ENCODE measurements around the gene TPSG1.
"Not testable (repeated sequence)": the region's sequence is repeated elsewhere in the genome, so short reads cannot be mapped to it uniquely, and the experiment has no call there.

TPSG1 gene

GRCh38 chr16:1192384-1193073 lies 32.5 kb downstream of the TPSG1 start:
- no peaks in the 10 kb centered on the region for H3K79me2 ChIP-seq (ENCODE audit: control insufficient read depth, insufficient read depth, low read length, unreplicated experiment)
- no peak overlapping the region for H3K4me3 ChIP-seq (ENCODE audit: low read depth, low read length)
- no peak overlapping the region for H2AFZ ChIP-seq (ENCODE audit: low read length, unreplicated experiment)
- no peaks in the 10 kb centered on the region for H3K36me3 ChIP-seq (ENCODE audit: insufficient read depth, low read length)
- H3K27ac ChIP-seq (ENCODE audit: low read depth, low read length), result no peak overlapping the region
- peaks cover 2% of the 10 kb centered on the region; the same call in 1 of the 2 replicates for H3K27me3 ChIP-seq (ENCODE audit: insufficient read depth, low read length)
- no peaks in the 10 kb centered on the region for H3K4me1 ChIP-seq (ENCODE audit: control insufficient read depth, insufficient read depth, low read length, unreplicated experiment)

GRCh38 chr16:1190789-1191188 lies 34.3 kb downstream of the TPSG1 start:
- not testable (repeated sequence) for H3K79me2 ChIP-seq (ENCODE audit: control insufficient read depth, insufficient read depth, low read length, unreplicated experiment); H2AFZ ChIP-seq (ENCODE audit: low read length, unreplicated experiment); H3K27ac ChIP-seq (ENCODE audit: low read depth, low read length); H3K4me3 ChIP-seq (ENCODE audit: low read depth, low read length); H3K36me3 ChIP-seq (ENCODE audit: insufficient read depth, low read length); H3K27me3 ChIP-seq (ENCODE audit: insufficient read depth, low read length); H3K4me1 ChIP-seq (ENCODE audit: control insufficient read depth, insufficient read depth, low read length, unreplicated experiment)

GRCh38 chr16:1189455-1189854 lies 35.6 kb downstream of the TPSG1 start:
- H2AFZ ChIP-seq (ENCODE audit: low read length, unreplicated experiment), result no peak overlapping the region
- no peaks in the 10 kb centered on the region for H3K79me2 ChIP-seq (ENCODE audit: control insufficient read depth, insufficient read depth, low read length, unreplicated experiment)
- H3K27ac ChIP-seq (ENCODE audit: low read depth, low read length), result no peak overlapping the region
- no peak overlapping the region for H3K4me3 ChIP-seq (ENCODE audit: low read depth, low read length)
- no peaks in the 10 kb centered on the region for H3K36me3 ChIP-seq (ENCODE audit: insufficient read depth, low read length)
- H3K27me3 ChIP-seq (ENCODE audit: insufficient read depth, low read length), result peaks cover 5% of the 10 kb centered on the region; the same call in 1 of the 2 replicates
- no peaks in the 10 kb centered on the region for H3K4me1 ChIP-seq (ENCODE audit: control insufficient read depth, insufficient read depth, low read length, unreplicated experiment)

GRCh38 chr16:1188432-1189189 lies 36.5 kb downstream of the TPSG1 start:
- peaks cover 5% of the 10 kb centered on the region; the same call in 1 of the 2 replicates for H3K27me3 ChIP-seq (ENCODE audit: insufficient read depth, low read length)
- H2AFZ ChIP-seq (ENCODE audit: low read length, unreplicated experiment), result no peak overlapping the region
- H3K4me1 ChIP-seq (ENCODE audit: control insufficient read depth, insufficient read depth, low read length, unreplicated experiment), result peaks cover 3% of the 10 kb centered on the region
- H3K36me3 ChIP-seq (ENCODE audit: insufficient read depth, low read length), result no peaks in the 10 kb centered on the region
- H3K27ac ChIP-seq (ENCODE audit: low read depth, low read length), result no peak overlapping the region
- H3K4me3 ChIP-seq (ENCODE audit: low read depth, low read length), result no peak overlapping the region
- H3K79me2 ChIP-seq (ENCODE audit: control insufficient read depth, insufficient read depth, low read length, unreplicated experiment), result no peaks in the 10 kb centered on the region

GRCh38 chr16:1185460-1186207 lies 39.4 kb downstream of the TPSG1 start:
- not testable (repeated sequence) for H3K79me2 ChIP-seq (ENCODE audit: control insufficient read depth, insufficient read depth, low read length, unreplicated experiment); H3K27ac ChIP-seq (ENCODE audit: low read depth, low read length); H2AFZ ChIP-seq (ENCODE audit: low read length, unreplicated experiment); H3K36me3 ChIP-seq (ENCODE audit: insufficient read depth, low read length); H3K27me3 ChIP-seq (ENCODE audit: insufficient read depth, low read length); H3K4me3 ChIP-seq (ENCODE audit: low read depth, low read length)
- H3K4me1 ChIP-seq (ENCODE audit: control insufficient read depth, insufficient read depth, low read length, unreplicated experiment), result peaks cover 22% of the 10 kb centered on the region

- Histone ChIP-seq H3K27me3 (ENCODE audit: insufficient read depth, low read length) (peaks cover 5% of the 10 kb centered on the region; the same call in 1 of the 2 replicates), H3K4me1 (ENCODE audit: control insufficient read depth, insufficient read depth, low read length, unreplicated experiment) (peaks cover 22% of the 10 kb centered on the region), H3K36me3 (ENCODE audit: insufficient read depth, low read length) (no peaks in the 10 kb centered on the region), H3K27ac (ENCODE audit: low read depth, low read length) (no peak overlapping the region), H3K4me3 (ENCODE audit: low read depth, low read length) (no peak overlapping the region), H2AFZ (ENCODE audit: low read length, unreplicated experiment) (no peak overlapping the region), H3K79me2 (ENCODE audit: control insufficient read depth, insufficient read depth, low read length, unreplicated experiment) (no peaks in the 10 kb centered on the region)
Observed at GRCh38 chr16:1184980-1185379, 40.1 kb downstream of the TPSG1 start.

GRCh38 chr16:1184156-1184868 lies 40.8 kb downstream of the TPSG1 start:
- Histone ChIP-seq H3K27me3 (ENCODE audit: insufficient read depth, low read length) (peaks cover 5% of the 10 kb centered on the region; the same call in 1 of the 2 replicates), H3K79me2 (ENCODE audit: control insufficient read depth, insufficient read depth, low read length, unreplicated experiment) (no peaks in the 10 kb centered on the region), H3K27ac (ENCODE audit: low read depth, low read length) (no peak overlapping the region), H3K4me3 (ENCODE audit: low read depth, low read length) (no peak overlapping the region), H2AFZ (ENCODE audit: low read length, unreplicated experiment) (no peak overlapping the region), H3K4me1 (ENCODE audit: control insufficient read depth, insufficient read depth, low read length, unreplicated experiment) (peaks cover 22% of the 10 kb centered on the region), H3K36me3 (ENCODE audit: insufficient read depth, low read length) (no peaks in the 10 kb centered on the region)

GRCh38 chr16:1182950-1183907 lies 41.8 kb downstream of the TPSG1 start:
- peaks cover 22% of the 10 kb centered on the region for H3K4me1 ChIP-seq (ENCODE audit: control insufficient read depth, insufficient read depth, low read length, unreplicated experiment)
- peak overlapping the region; percentile 78 for H3K27ac ChIP-seq (ENCODE audit: low read depth, low read length)
- peak overlapping the region; percentile 31 for H2AFZ ChIP-seq (ENCODE audit: low read length, unreplicated experiment)
- H3K36me3 ChIP-seq (ENCODE audit: insufficient read depth, low read length), result no peaks in the 10 kb centered on the region
- no peaks in the 10 kb centered on the region for H3K79me2 ChIP-seq (ENCODE audit: control insufficient read depth, insufficient read depth, low read length, unreplicated experiment)
- peak overlapping the region; percentile 63 for H3K4me3 ChIP-seq (ENCODE audit: low read depth, low read length)
- H3K27me3 ChIP-seq (ENCODE audit: insufficient read depth, low read length), result peaks cover 5% of the 10 kb centered on the region; the same call in 1 of the 2 replicates

GRCh38 chr16:1182316-1182671 lies 42.8 kb downstream of the TPSG1 start:
- Histone ChIP-seq H3K79me2 (ENCODE audit: control insufficient read depth, insufficient read depth, low read length, unreplicated experiment) (no peaks in the 10 kb centered on the region), H3K4me3 (ENCODE audit: low read depth, low read length) (peak overlapping the region; percentile 57; the same call in 1 of the 2 replicates), H3K27me3 (ENCODE audit: insufficient read depth, low read length) (peaks cover under 1% of the 10 kb centered on the region; the same call in 1 of the 2 replicates), H3K4me1 (ENCODE audit: control insufficient read depth, insufficient read depth, low read length, unreplicated experiment) (peaks cover 22% of the 10 kb centered on the region), H3K27ac (ENCODE audit: low read depth, low read length) (peak overlapping the region; percentile 78), H3K36me3 (ENCODE audit: insufficient read depth, low read length) (no peaks in the 10 kb centered on the region), H2AFZ (ENCODE audit: low read length, unreplicated experiment) (no peak overlapping the region)

Measured in ACC112 (cell line).